Panc1 (cell line): ENCODE results near the gene EFNA1. TPM values are rescaled to one million over a fixed set of nuclear protein-coding genes. Genes with fewer than 3 reads are reported as not detected.

ENCODE experiments used
- ATAC-seq: fragments of 200-7000 bp; cut with Tn5 transposase; 2 replicates; pipeline ENCODE4 v1.9.1; 2020; ENCODE audit warnings: mild to moderate bottlenecking, moderate library complexity
- BruUV-seq: library from RNA; stranded (reverse); fragments of 400-500 nt; replicated peaks from 2 replicates; lab custom pipeline; 2021; lab: Mats Ljungman, UMichigan
- CTCF ChIA-PET: fragments of 300-600 bp; sonication (Branson Sonifier 250); formaldehyde crosslinking; loops from one replicate; lab custom pipeline; 2022; ENCODE audit warnings: antibody characterized with exemption; lab: Charles Lee
- POLR2A ChIA-PET: fragments of 300-600 bp; sonication (Branson Sonifier 250); formaldehyde crosslinking; loops from one replicate; lab custom pipeline; 2022; ENCODE audit warnings: antibody characterized with exemption; lab: Charles Lee
- DNase-seq: peaks from one replicate; pipeline ENCODE4 v3.0.0-alpha.2; 2010; ENCODE audit warnings: low read depth, low spot score
- H3K27ac ChIP-seq: 2 replicates; pipeline ENCODE4 v1.5.1; 2011; ENCODE audit warnings: mild to moderate bottlenecking, low read length, inconsistent platforms
- H3K27me3 ChIP-seq: fragments of 200-500 bp; sonication (Bioruptor generic); 2 replicates; pipeline ENCODE4 v1.6.0; 2014; ENCODE audit warnings: low read length, inconsistent platforms; ENCODE audit not compliant: control insufficient read depth, insufficient read depth
- H3K36me3 ChIP-seq: fragments of 200-500 bp; sonication (Bioruptor generic); 2 replicates; pipeline ENCODE4 v1.5.1; 2014; ENCODE audit warnings: inconsistent platforms, mild to moderate bottlenecking, low read length, moderate library complexity; ENCODE audit not compliant: control insufficient read depth, insufficient read depth
- H3K4me1 ChIP-seq: 2 replicates; pipeline ENCODE4 v1.5.1; 2011; ENCODE audit warnings: inconsistent platforms, mild to moderate bottlenecking, low read length, moderate library complexity; ENCODE audit not compliant: control insufficient read depth, insufficient read depth
- H3K4me3 ChIP-seq, 2 experiments: 2 replicates each; pipeline ENCODE4 v1.5.1; 2011 to 2012; ENCODE audit warnings: low read depth in 2 of 2, low read length in 2 of 2, mild to moderate bottlenecking in 2 of 2, inconsistent platforms in 1 of 2, moderate library complexity in 1 of 2
- H3K9me3 ChIP-seq: fragments of 200-500 bp; sonication (Bioruptor generic); 2 replicates; pipeline ENCODE4 v1.5.1; 2014; ENCODE audit warnings: low read depth, mild to moderate bottlenecking, inconsistent platforms, low read length, moderate library complexity; ENCODE audit not compliant: control insufficient read depth, insufficient read depth
- CTCF ChIP-seq: fragments of 450-650 bp; IDR thresholded peaks from 2 replicates; pipeline ENCODE4 v1.5.1; 2017; ENCODE audit warnings: mild to moderate bottlenecking
- POLR2AphosphoS5 ChIP-seq: IDR thresholded peaks from 2 replicates; pipeline ENCODE4 v1.6.1; 2012; ENCODE audit warnings: mild to moderate bottlenecking, low read depth, low read length, moderate library complexity
- SIN3A ChIP-seq: IDR thresholded peaks from 2 replicates; pipeline ENCODE4 v1.6.1; 2012; ENCODE audit warnings: low read depth, mild to moderate bottlenecking, low read length, moderate library complexity, borderline replicate concordance; ENCODE audit not compliant: insufficient read depth
- TCF7L2 ChIP-seq: IDR thresholded peaks from 2 replicates; pipeline ENCODE4 v1.6.1; 2011; ENCODE audit warnings: mild to moderate bottlenecking, low read depth, low read length, inconsistent platforms
- in situ Hi-C: cut with HindIII; loops from 2 replicates; pipeline ENCODE4 v1.10.0; 2016; ENCODE audit warnings: low sequenced_read_pairs, low pct_unique_long_range_greater_than_20kb
- intact Hi-C: fragments of 100-400 bp; cut with micrococcal nuclease; formaldehyde crosslinking; loops from one replicate; pipeline ENCODE4 v1.10.0; 2022; ENCODE audit not compliant: unreplicated experiment
- total RNA-seq: library from RNA; stranded (reverse); gene quantifications from one replicate; pipeline ENCODE4 v1.2.1, GENCODE V29; 2021; ENCODE audit not compliant: unreplicated experiment
- TF ChIP-seq, protein P1 (sequence below), 2 experiments: IDR thresholded peaks; 2 replicates each; pipeline ENCODE4 v1.6.1; 2011 to 2012; ENCODE audit warnings: low read depth in 2 of 2, control low read depth in 1 of 2, low read length in 1 of 2, mild to moderate bottlenecking in 1 of 2, moderate library complexity in 1 of 2; ENCODE audit not compliant: insufficient read depth in 1 of 2

Gene EFNA1
- total RNA-seq, 1 experiment from 2014 or later: 23.8 TPM

DNA sequence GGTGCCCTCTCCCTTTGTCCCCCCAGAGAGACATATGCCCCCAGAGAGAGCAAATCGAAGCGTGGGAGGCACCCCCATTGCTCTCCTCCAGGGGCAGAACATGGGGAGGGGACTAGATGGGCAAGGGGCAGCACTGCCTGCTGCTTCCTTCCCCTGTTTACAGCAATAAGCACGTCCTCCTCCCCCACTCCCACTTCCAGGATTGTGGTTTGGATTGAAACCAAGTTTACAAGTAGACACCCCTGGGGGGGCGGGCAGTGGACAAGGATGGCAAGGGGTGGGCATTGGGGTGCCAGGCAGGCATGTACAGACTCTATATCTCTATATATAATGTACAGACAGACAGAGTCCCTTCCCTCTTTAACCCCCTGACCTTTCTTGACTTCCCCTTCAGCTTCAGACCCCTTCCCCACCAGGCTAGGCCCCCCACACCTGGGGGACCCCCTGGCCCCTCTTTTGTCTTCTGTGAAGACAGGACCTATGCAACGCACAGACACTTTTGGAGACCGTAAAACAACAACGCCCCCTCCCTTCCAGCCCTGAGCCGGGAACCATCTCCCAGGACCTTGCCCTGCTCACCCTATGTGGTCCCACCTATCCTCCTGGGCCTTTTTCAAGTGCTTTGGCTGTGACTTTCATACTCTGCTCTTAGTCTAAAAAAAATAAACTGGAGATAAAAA is 40.7 kb upstream of the EFNA1 start:
- Histone ChIP-seq H3K4me1 (peaks cover 16% of the 10 kb centered on the region), H3K9me3 (no peaks in the 10 kb centered on the region), H3K27ac (no peak overlapping the region), H3K4me3 (no peak overlapping the region), H3K27me3 (no peaks in the 10 kb centered on the region; the same call in 1 of the 2 replicates), H3K36me3 (no peaks in the 10 kb centered on the region)
- no TSS peak for BruUV-seq
- ATAC-seq: no peak
- ChIA-PET CTCF (no interaction called here), POLR2A (no interaction called here)
- intact Hi-C loops: no loop called here
- in situ Hi-C loops: no loop called here
- no peak for DNase-seq
- TF ChIP-seq SIN3A (no peak), CTCF (peak; percentile 56), TCF7L2 (no peak), POLR2AphosphoS5 (no peak)
- TF ChIP-seq, protein P1, sequence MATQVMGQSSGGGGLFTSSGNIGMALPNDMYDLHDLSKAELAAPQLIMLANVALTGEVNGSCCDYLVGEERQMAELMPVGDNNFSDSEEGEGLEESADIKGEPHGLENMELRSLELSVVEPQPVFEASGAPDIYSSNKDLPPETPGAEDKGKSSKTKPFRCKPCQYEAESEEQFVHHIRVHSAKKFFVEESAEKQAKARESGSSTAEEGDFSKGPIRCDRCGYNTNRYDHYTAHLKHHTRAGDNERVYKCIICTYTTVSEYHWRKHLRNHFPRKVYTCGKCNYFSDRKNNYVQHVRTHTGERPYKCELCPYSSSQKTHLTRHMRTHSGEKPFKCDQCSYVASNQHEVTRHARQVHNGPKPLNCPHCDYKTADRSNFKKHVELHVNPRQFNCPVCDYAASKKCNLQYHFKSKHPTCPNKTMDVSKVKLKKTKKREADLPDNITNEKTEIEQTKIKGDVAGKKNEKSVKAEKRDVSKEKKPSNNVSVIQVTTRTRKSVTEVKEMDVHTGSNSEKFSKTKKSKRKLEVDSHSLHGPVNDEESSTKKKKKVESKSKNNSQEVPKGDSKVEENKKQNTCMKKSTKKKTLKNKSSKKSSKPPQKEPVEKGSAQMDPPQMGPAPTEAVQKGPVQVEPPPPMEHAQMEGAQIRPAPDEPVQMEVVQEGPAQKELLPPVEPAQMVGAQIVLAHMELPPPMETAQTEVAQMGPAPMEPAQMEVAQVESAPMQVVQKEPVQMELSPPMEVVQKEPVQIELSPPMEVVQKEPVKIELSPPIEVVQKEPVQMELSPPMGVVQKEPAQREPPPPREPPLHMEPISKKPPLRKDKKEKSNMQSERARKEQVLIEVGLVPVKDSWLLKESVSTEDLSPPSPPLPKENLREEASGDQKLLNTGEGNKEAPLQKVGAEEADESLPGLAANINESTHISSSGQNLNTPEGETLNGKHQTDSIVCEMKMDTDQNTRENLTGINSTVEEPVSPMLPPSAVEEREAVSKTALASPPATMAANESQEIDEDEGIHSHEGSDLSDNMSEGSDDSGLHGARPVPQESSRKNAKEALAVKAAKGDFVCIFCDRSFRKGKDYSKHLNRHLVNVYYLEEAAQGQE (IDR thresholded peaks at IDR 0.05; ENCODE audit: insufficient read depth in 1 of 2, low read depth in 2 of 2, low read length in 1 of 2): no peak

- H3K4me3 ChIP-seq: peak overlapping the region in 1 of 2 experiments; percentile 33; a peak in 2 of 4 replicates
- peak overlapping the region; percentile 24; the same call in 1 of the 2 replicates for H3K27ac ChIP-seq
- TF ChIP-seq, protein P1 (IDR thresholded peaks at IDR 0.05; ENCODE audit: insufficient read depth in 1 of 2, low read depth in 2 of 2, low read length in 1 of 2): no peak
- TF ChIP-seq POLR2AphosphoS5 (no peak), TCF7L2 (no peak), CTCF (peak; percentile 98)
- H3K9me3 ChIP-seq: no peaks in the 10 kb centered on the region
- BruUV-seq: no TSS peak
- CTCF ChIA-PET: interaction anchor here (0.5 to 2.0 kb wide), 11 partner anchors 9 to 81 kb away, joined by 3 to 27 read pairs (median 5); partner anchors contain the start of genes KRTCAP2 and SLC50A1
- H3K27me3 ChIP-seq: peaks cover 2% of the 10 kb centered on the region; the same call in 1 of the 2 replicates
- peaks cover 16% of the 10 kb centered on the region; the same call in 1 of the 2 replicates for H3K4me1 ChIP-seq
- H3K36me3 ChIP-seq: no peaks in the 10 kb centered on the region
- ATAC-seq (peak; percentile 69), DNase-seq (no peak)
- in situ Hi-C loops: no loop called here
- intact Hi-C loops: loop anchor here (2.0 to 5.0 kb wide), 2 partner anchors 36 to 77 kb away; partner anchors contain the start of gene EFNA1
- POLR2A ChIA-PET: interaction anchor here (0.8 kb wide), 1 partner anchor 81 kb away, joined by 3 read pairs; no protein-coding TSS in a partner anchor
Measured at GRCh38 chr1:155091071-155092051, 36.3 kb upstream of the EFNA1 start.
